CD4-positive, CD25-positive, alpha-beta regulatory T cell (primary cell): ENCODE results near the gene PPP2R5E. TPM values are rescaled to one million over a fixed set of nuclear protein-coding genes. Genes with fewer than 3 reads are reported as not detected.

Source experiments
- ATAC-seq, 2 donors: fragments of 150-1000 bp; cut with Tn5 transposase; one replicate each; pipeline ENCODE4 v1.10.0; 2021; ENCODE audit warnings: low read depth in 2 of 2, moderate number of reproducible peaks in 2 of 2, moderate library complexity in 1 of 2
- DNase-seq, 3 donors: peaks; one replicate each; pipeline versions ENCODE4 v3.0.0 to v3.0.0-alpha.2; 2012 to 2022; ENCODE audit warnings: mixed read lengths in 1 of 3
- H3K27ac ChIP-seq: one replicate; pipeline ENCODE4 v1.7.0; 2013; ENCODE audit warnings: mild to moderate bottlenecking, low read length; ENCODE audit not compliant: insufficient read depth, poor library complexity, severe bottlenecking
- H3K27me3 ChIP-seq: one replicate; pipeline ENCODE4 v1.7.0; 2013; ENCODE audit warnings: low read length; ENCODE audit not compliant: control insufficient read depth, insufficient read depth
- H3K36me3 ChIP-seq: one replicate; pipeline ENCODE4 v1.7.0; 2013; ENCODE audit warnings: mild to moderate bottlenecking, low read length, moderate library complexity; ENCODE audit not compliant: control insufficient read depth, insufficient read depth
- H3K4me1 ChIP-seq: 2 replicates; pipeline ENCODE4 v1.7.0; 2013; ENCODE audit warnings: mild to moderate bottlenecking, low read length; ENCODE audit not compliant: insufficient read depth, control insufficient read depth, poor library complexity, severe bottlenecking
- H3K4me3 ChIP-seq: one replicate; pipeline ENCODE4 v1.7.0; 2013; ENCODE audit warnings: low read depth, mild to moderate bottlenecking, low read length, moderate library complexity
- H3K9me3 ChIP-seq, 2 experiments: 1 replicate in 1 of 2; 2 replicates in 1 of 2; pipeline ENCODE4 v1.7.0; 2013; ENCODE audit warnings: low read length in 2 of 2, mild to moderate bottlenecking in 1 of 2, moderate library complexity in 1 of 2; ENCODE audit not compliant: control insufficient read depth in 2 of 2
- H3K27ac Mint-ChIP-seq, 3 donors: one replicate each; pipeline ENCODE4 v1.8.0; 2020 to 2022; ENCODE audit warnings: mild to moderate bottlenecking in 3 of 3, mixed read lengths in 3 of 3, moderate library complexity in 2 of 3
- H3K27me3 Mint-ChIP-seq: one replicate; pipeline ENCODE4 v1.8.0; 2022; ENCODE audit warnings: mild to moderate bottlenecking, mixed read lengths
- H3K36me3 Mint-ChIP-seq: one replicate; pipeline ENCODE4 v1.8.0; 2020; ENCODE audit warnings: mixed read lengths
- H3K4me1 Mint-ChIP-seq, 4 donors: one replicate each; pipeline ENCODE4 v1.8.0; 2020 to 2022; ENCODE audit warnings: mixed read lengths in 4 of 4, mild to moderate bottlenecking in 1 of 4
- H3K4me3 Mint-ChIP-seq, 4 donors: one replicate each; pipeline ENCODE4 v1.8.0; 2020 to 2022; ENCODE audit warnings: mild to moderate bottlenecking in 4 of 4, mixed read lengths in 4 of 4, moderate library complexity in 3 of 4
- H3K9me3 Mint-ChIP-seq, 7 donors: one replicate each; pipeline ENCODE4 v1.8.0; 2020 to 2022; ENCODE audit warnings: mixed read lengths in 7 of 7, mild to moderate bottlenecking in 3 of 7, moderate library complexity in 2 of 7
- polyA plus RNA-seq, 4 donors: library from polyadenylated mRNA; unstranded; fragments of 300-500 nt; fragmentation: Illumina TruSeq; gene quantifications; one replicate each; pipeline ENCODE4 v1.2.3, GENCODE V29; 2021
- total RNA-seq: library from RNA; stranded (reverse); gene quantifications from one replicate; pipeline ENCODE4 v1.2.3, GENCODE V29; 2022

The PPP2R5E gene
- total and polyA plus RNA-seq, 5 donors from 2014 or later, result 31.2 to 50.3 (median 35.2) TPM

DNA sequence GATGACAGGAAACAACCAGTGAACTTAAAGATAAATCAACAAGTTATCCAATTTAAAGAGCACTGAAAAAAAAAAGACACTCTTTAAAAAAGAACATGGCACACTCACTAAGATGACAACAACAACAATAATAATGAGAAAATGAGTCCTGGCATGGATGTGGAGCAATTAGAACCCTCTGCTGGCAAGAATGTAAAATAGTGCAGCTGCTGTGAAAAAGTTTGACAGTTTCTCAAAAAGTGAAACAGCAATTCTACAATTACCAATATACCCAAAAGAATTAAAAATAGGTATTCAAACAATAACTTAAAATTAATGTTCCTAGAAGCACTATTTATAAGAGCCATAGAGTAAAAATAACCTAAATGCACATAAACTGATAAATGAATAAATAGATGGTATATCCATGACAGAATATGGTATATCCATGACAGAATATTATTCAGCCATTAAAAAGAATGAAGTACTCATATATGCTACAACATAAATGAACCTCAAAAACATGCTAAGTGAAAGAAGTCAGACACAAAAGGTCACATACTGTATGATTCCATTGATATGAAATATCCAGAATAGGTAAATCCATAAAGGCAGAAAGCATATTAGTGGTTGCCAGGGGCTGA, 175.3 kb downstream of the PPP2R5E start:
- H3K27ac Mint-ChIP-seq, result peak overlapping the region in 1 of 3 donors; percentile 29
- Histone ChIP-seq H3K27me3 (no peaks in the 10 kb centered on the region), H3K4me1 (no peaks in the 10 kb centered on the region), H3K4me3 (no peak overlapping the region), H3K9me3 (peaks cover 0 to 5% of the 10 kb centered on the region in 2 experiments), H3K27ac (no peak overlapping the region), H3K36me3 (peaks cover 4% of the 10 kb centered on the region)
- no peak for DNase-seq
- peaks cover 8% of the 10 kb centered on the region for H3K27me3 Mint-ChIP-seq
- H3K4me3 Mint-ChIP-seq, result no peak overlapping the region
- H3K36me3 Mint-ChIP-seq, result peaks cover 16% of the 10 kb centered on the region
- peaks cover 0 to 25% (median 2%) of the 10 kb centered on the region in 7 donors for H3K9me3 Mint-ChIP-seq
- peaks cover 0 to 5% (median 1%) of the 10 kb centered on the region in 4 donors for H3K4me1 Mint-ChIP-seq
- no peak for ATAC-seq

GRCh38 chr14:63362389-63362819, 180.8 kb downstream of the PPP2R5E start:
- Mint-ChIP-seq H3K27ac (no peak overlapping the region), H3K4me3 (no peak overlapping the region), H3K36me3 (no peaks in the 10 kb centered on the region), H3K9me3 (peaks cover 0 to 9% (median 2%) of the 10 kb centered on the region in 7 donors), H3K27me3 (peaks cover 23% of the 10 kb centered on the region), H3K4me1 (no peaks in the 10 kb centered on the region)
- DNase-seq (no peak), ATAC-seq (no peak)
- no peaks in the 10 kb centered on the region for H3K36me3 ChIP-seq
- peaks cover 7% of the 10 kb centered on the region for H3K27me3 ChIP-seq
- no peaks in the 10 kb centered on the region for H3K4me1 ChIP-seq
- H3K9me3 ChIP-seq, result peaks cover 0 to 5% of the 10 kb centered on the region in 2 experiments
- no peak overlapping the region for H3K27ac ChIP-seq
- no peak overlapping the region for H3K4me3 ChIP-seq

- ATAC-seq (no peak), DNase-seq (peak in 1 of 3 donors; percentile 7)
- Histone ChIP-seq H3K4me3 (no peak overlapping the region), H3K4me1 (no peaks in the 10 kb centered on the region), H3K27me3 (peaks cover 7% of the 10 kb centered on the region), H3K27ac (no peak overlapping the region), H3K36me3 (no peaks in the 10 kb centered on the region), H3K9me3 (peaks cover 0 to 5% of the 10 kb centered on the region in 2 experiments)
- H3K27ac Mint-ChIP-seq, result no peak overlapping the region
- H3K4me3 Mint-ChIP-seq, result no peak overlapping the region
- H3K36me3 Mint-ChIP-seq, result no peaks in the 10 kb centered on the region
- peaks cover 23% of the 10 kb centered on the region for H3K27me3 Mint-ChIP-seq
- H3K9me3 Mint-ChIP-seq, result peaks cover 0 to 9% (median 2%) of the 10 kb centered on the region in 7 donors
- no peaks in the 10 kb centered on the region for H3K4me1 Mint-ChIP-seq
Observed at GRCh38 chr14:63361790-63362189, 181.4 kb downstream of the PPP2R5E start.

DNA sequence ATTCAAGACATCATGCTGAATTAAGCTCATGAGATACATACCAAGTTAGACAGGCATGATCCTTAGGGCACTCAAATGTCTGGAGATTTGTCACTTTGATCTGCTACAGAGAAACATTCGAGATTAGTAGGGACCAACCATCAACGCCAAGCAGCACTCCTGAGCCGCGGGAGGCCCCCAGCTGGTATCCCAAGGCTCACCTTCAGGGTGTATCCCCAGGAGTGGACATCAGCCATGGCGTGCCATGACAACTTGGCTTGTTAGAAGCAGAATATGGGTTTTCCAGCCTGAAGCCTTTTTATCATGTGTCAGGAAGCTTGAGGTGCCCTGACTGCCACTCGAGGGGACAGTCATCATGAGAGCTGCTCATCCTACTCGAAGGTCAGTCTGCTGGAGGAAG, 185.3 kb downstream of the PPP2R5E start:
- no peaks in the 10 kb centered on the region for H3K4me1 ChIP-seq
- no peaks in the 10 kb centered on the region for H3K9me3 ChIP-seq
- no peaks in the 10 kb centered on the region for H3K4me1 Mint-ChIP-seq
- H3K27me3 ChIP-seq, result peaks cover 15% of the 10 kb centered on the region
- no peak overlapping the region for H3K27ac ChIP-seq
- peaks cover 0 to 3% (median 0%) of the 10 kb centered on the region in 7 donors for H3K9me3 Mint-ChIP-seq
- H3K36me3 Mint-ChIP-seq, result no peaks in the 10 kb centered on the region
- no peak overlapping the region for H3K4me3 Mint-ChIP-seq
- peaks cover 28% of the 10 kb centered on the region for H3K27me3 Mint-ChIP-seq
- no peaks in the 10 kb centered on the region for H3K36me3 ChIP-seq
- ATAC-seq, result no peak
- H3K4me3 ChIP-seq, result no peak overlapping the region
- no peak overlapping the region for H3K27ac Mint-ChIP-seq
- no peak for DNase-seq

GRCh38 chr14:63345826-63346225, 197.4 kb downstream of the PPP2R5E start:
- Mint-ChIP-seq H3K27ac (no peak overlapping the region), H3K36me3 (no peaks in the 10 kb centered on the region), H3K9me3 (peaks cover 0 to 3% (median 0%) of the 10 kb centered on the region in 7 donors), H3K4me3 (no peak overlapping the region), H3K27me3 (peaks cover 50% of the 10 kb centered on the region), H3K4me1 (no peaks in the 10 kb centered on the region)
- Histone ChIP-seq H3K27me3 (peaks cover 14% of the 10 kb centered on the region), H3K9me3 (no peaks in the 10 kb centered on the region), H3K36me3 (no peaks in the 10 kb centered on the region), H3K4me1 (no peaks in the 10 kb centered on the region), H3K27ac (no peak overlapping the region), H3K4me3 (no peak overlapping the region)
- no peak for DNase-seq
- no peak for ATAC-seq

DNA sequence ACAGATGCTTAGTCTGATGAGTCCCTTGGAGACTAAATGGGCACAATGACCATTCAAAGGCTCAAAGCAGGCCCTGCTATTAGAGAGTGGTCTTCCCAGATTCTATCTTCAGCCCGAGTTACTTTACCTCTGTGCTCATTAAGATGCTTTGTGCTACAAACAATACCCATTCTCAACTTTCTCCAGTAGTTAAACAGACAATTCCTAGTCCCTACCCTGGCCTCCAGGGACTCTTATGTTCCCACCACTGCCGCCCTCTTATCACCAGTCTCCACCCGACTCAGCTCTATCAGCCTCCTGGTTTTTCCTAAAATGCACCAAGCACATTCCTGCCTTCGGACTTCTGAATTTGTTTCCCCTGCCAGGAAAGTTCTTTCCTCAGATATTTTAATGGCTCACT, 198.8 kb downstream of the PPP2R5E start:
- Histone ChIP-seq H3K27me3 (peaks cover 10% of the 10 kb centered on the region), H3K4me3 (no peak overlapping the region), H3K4me1 (no peaks in the 10 kb centered on the region), H3K9me3 (no peaks in the 10 kb centered on the region), H3K27ac (no peak overlapping the region), H3K36me3 (no peaks in the 10 kb centered on the region)
- ATAC-seq (no peak), DNase-seq (no peak)
- H3K9me3 Mint-ChIP-seq, result peaks cover 0 to 4% (median 0%) of the 10 kb centered on the region in 7 donors
- H3K4me1 Mint-ChIP-seq, result no peaks in the 10 kb centered on the region
- H3K27me3 Mint-ChIP-seq, result peaks cover 45% of the 10 kb centered on the region
- no peak overlapping the region for H3K4me3 Mint-ChIP-seq
- no peaks in the 10 kb centered on the region for H3K36me3 Mint-ChIP-seq
- H3K27ac Mint-ChIP-seq, result no peak overlapping the region

DNA sequence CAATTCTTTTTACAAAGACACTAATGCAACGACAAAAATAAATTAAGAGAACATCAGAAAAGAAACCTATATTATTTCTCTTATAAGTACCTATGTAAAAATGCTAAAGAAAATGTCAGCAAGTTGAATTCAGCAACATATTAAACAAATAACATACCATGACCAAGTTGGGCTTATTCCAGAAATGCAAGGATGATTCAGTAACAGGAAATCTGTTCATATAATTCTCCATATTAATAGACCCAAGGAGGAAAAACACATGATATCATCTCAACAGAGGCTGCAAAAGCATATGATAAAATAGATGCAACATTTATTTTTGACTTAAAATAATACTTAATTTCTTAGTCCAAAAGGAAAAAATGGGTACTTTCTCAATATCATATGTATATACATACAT, 199.3 kb downstream of the PPP2R5E start:
- Mint-ChIP-seq H3K36me3 (no peaks in the 10 kb centered on the region), H3K27me3 (peaks cover 46% of the 10 kb centered on the region)

DNA sequence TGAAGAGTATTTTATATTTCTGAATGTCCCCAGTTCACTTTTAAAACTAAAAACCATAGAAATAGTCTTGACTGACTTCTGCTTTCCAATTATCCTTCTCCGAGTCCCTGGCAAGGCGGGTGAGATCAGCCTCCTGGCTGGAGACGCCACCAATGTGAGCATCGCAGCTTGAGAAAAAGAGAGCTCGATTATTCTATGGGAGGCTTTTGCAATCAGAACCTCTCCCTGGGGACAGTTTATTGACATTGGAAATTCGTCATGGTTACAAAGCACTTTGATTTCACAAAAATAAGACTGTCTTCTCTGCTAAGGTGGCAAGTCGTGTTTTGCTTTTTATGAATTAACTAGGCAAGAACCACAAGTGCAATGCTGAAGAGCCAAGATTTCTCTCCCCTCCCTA, 200.8 kb downstream of the PPP2R5E start:
- no peaks in the 10 kb centered on the region for H3K9me3 ChIP-seq
- H3K4me1 ChIP-seq, result no peaks in the 10 kb centered on the region
- no peaks in the 10 kb centered on the region for H3K36me3 Mint-ChIP-seq
- H3K4me3 ChIP-seq, result no peak overlapping the region
- DNase-seq, result no peak
- H3K27ac Mint-ChIP-seq, result no peak overlapping the region
- H3K9me3 Mint-ChIP-seq, result peaks cover 0 to 6% (median 3%) of the 10 kb centered on the region in 7 donors
- peaks cover 56% of the 10 kb centered on the region for H3K27me3 Mint-ChIP-seq
- ATAC-seq, result no peak
- H3K4me3 Mint-ChIP-seq, result no peak overlapping the region
- H3K36me3 ChIP-seq, result no peaks in the 10 kb centered on the region
- H3K4me1 Mint-ChIP-seq, result no peaks in the 10 kb centered on the region
- no peak overlapping the region for H3K27ac ChIP-seq
- H3K27me3 ChIP-seq, result peaks cover 10% of the 10 kb centered on the region

More for the DNA sequence above, 199.3 kb downstream of the PPP2R5E start:
- Mint-ChIP-seq H3K4me1 (no peaks in the 10 kb centered on the region), H3K4me3 (no peak overlapping the region), H3K9me3 (peaks cover 0 to 4% (median 0%) of the 10 kb centered on the region in 7 donors), H3K27ac (no peak overlapping the region)
- no peak overlapping the region for H3K27ac ChIP-seq
- H3K9me3 ChIP-seq, result no peaks in the 10 kb centered on the region
- DNase-seq, result no peak
- no peak for ATAC-seq
- peaks cover 10% of the 10 kb centered on the region for H3K27me3 ChIP-seq
- H3K4me1 ChIP-seq, result no peaks in the 10 kb centered on the region
- H3K4me3 ChIP-seq, result no peak overlapping the region
- H3K36me3 ChIP-seq, result no peaks in the 10 kb centered on the region
